MM.1S (cell line): ENCODE results near the gene OR5AN1.

ENCODE experiments used
- DNase-seq: peaks from one replicate; pipeline ENCODE4 v3.0.0-alpha.2; 2015
- H2AFZ ChIP-seq: fragments of 300-600 bp; sonication (generic); 2 replicates; pipeline ENCODE4 v1.6.0; 2016; ENCODE audit warnings: antibody characterized with exemption, low read length
- H3F3A ChIP-seq: fragments of 300-600 bp; sonication (generic); 2 replicates; pipeline ENCODE4 v1.6.1; 2016; ENCODE audit warnings: mild to moderate bottlenecking, antibody characterized with exemption, low read length, moderate library complexity, mixed read lengths; ENCODE audit not compliant: insufficient read depth
- H3K27ac ChIP-seq: fragments of 300-600 bp; sonication (generic); 2 replicates; pipeline ENCODE4 v1.5.1; 2016; ENCODE audit warnings: mild to moderate bottlenecking, low read length
- H3K27me3 ChIP-seq: fragments of 300-600 bp; sonication (generic); replicated peaks from 2 replicates; pipeline ENCODE4 v1.6.0; 2016; ENCODE audit warnings: low read length; ENCODE audit not compliant: insufficient read depth
- H3K36me3 ChIP-seq: fragments of 300-600 bp; sonication (generic); replicated peaks from 2 replicates; pipeline ENCODE4 v1.6.1; 2016; ENCODE audit warnings: mild to moderate bottlenecking, low read length, mixed read lengths; ENCODE audit not compliant: insufficient read depth
- H3K4me1 ChIP-seq: fragments of 300-600 bp; sonication (generic); 2 replicates; pipeline ENCODE4 v1.6.1; 2016; ENCODE audit warnings: low read length, mixed read lengths
- H3K4me2 ChIP-seq: fragments of 300-600 bp; sonication (generic); 2 replicates; pipeline ENCODE4 v1.6.0; 2016; ENCODE audit warnings: low read depth, low read length
- H3K4me3 ChIP-seq: fragments of 300-600 bp; sonication (generic); 2 replicates; pipeline ENCODE4 v1.5.1; 2016; ENCODE audit warnings: low read length, mixed read lengths
- H3K79me2 ChIP-seq: fragments of 300-600 bp; sonication (generic); 2 replicates; pipeline ENCODE4 v1.6.1; 2016; ENCODE audit warnings: mixed run types, low read length, mixed read lengths
- H3K9ac ChIP-seq: fragments of 300-600 bp; sonication (generic); 2 replicates; pipeline ENCODE4 v1.6.1; 2016; ENCODE audit warnings: low read length, mixed read lengths
- H3K9me2 ChIP-seq: fragments of 300-600 bp; sonication (generic); replicated peaks from 2 replicates; pipeline ENCODE4 v1.6.1; 2016; ENCODE audit warnings: mild to moderate bottlenecking, low read length, mixed read lengths; ENCODE audit not compliant: insufficient read depth
- H3K9me3 ChIP-seq: fragments of 300-600 bp; sonication (generic); replicated peaks from 2 replicates; pipeline ENCODE4 v1.6.1; 2016; ENCODE audit warnings: mild to moderate bottlenecking, low read length, mixed read lengths; ENCODE audit not compliant: insufficient read depth
- H4K20me1 ChIP-seq: fragments of 300-600 bp; sonication (generic); 2 replicates; pipeline ENCODE4 v1.6.1; 2016; ENCODE audit warnings: mild to moderate bottlenecking, low read length, moderate library complexity, mixed read lengths; ENCODE audit not compliant: insufficient read depth
- CTCF ChIP-seq: fragments of 300-600 bp; sonication (generic); IDR thresholded peaks from 2 replicates; pipeline ENCODE4 v1.5.1; 2016; ENCODE audit warnings: antibody characterized with exemption, low read length, mixed read lengths
- EZH2 ChIP-seq: fragments of 300-600 bp; sonication (generic); optimal IDR thresholded peaks from 2 replicates; pipeline ENCODE3; 2017; ENCODE audit warnings: low read depth, mild to moderate bottlenecking, antibody characterized with exemption, low read length, mixed read lengths
- EZH2phosphoT487 ChIP-seq: fragments of 300-600 bp; sonication (generic); IDR thresholded peaks from 2 replicates; pipeline ENCODE4 v1.6.1; 2018; ENCODE audit warnings: antibody characterized with exemption, low read length

OR5AN1 gene

DNA sequence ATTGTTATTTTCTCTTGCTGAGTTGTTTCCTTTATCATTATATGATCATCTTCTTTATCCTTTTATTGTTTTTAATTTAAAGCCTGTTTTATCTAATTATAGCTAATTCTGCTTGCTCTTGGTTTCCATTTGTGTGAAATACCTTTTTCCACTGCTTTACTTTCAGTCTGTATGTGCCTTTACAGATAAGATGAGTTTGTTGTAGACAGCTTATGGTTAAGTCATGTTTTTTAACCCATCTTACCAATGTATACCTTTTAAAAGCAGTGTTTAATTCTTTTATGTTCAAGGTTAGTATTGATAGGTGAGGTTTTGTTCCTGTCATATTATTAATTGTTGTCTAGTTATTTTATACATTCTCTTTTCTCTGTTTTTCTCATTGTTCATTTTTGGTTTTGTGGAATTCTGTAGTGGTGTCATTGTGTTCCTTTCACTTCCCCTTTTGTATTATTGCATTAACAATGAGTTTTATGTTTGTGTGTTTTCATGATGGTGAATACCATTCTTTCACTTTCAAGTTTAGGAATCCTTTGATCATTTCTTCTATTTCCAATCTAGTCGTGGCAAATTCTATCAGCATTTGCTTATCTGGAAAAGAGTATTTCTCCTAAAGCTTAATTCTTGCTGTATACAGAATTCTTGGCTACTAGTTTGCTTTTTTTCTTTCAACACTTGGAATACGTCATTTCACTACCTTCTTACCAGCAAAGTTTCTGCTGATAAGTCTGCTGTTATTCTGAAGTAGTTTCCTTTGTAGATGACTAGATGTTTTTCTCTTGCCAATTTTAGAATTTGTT lies 21.8 kb downstream of the OR5AN1 start:
- Histone ChIP-seq H3K9ac (peak overlapping the region; percentile 16; the same call in 1 of the 2 replicates), H3K4me1 (peaks cover 18% of the 10 kb centered on the region), H3K27me3 (no peaks in the 10 kb centered on the region), H3K9me2 (no peaks in the 10 kb centered on the region), H4K20me1 (no peaks in the 10 kb centered on the region), H3K27ac (peak overlapping the region; percentile 72), H3K9me3 (no peaks in the 10 kb centered on the region), H2AFZ (no peak overlapping the region; the same call in 1 of the 2 replicates), H3K36me3 (no peaks in the 10 kb centered on the region), H3K4me3 (peak overlapping the region; percentile 45), H3K79me2 (no peaks in the 10 kb centered on the region), H3F3A (peaks cover 16% of the 10 kb centered on the region), H3K4me2 (peak overlapping the region; percentile 36)
- no peak for TF ChIP-seq EZH2phosphoT487
- TF ChIP-seq CTCF: no peak
- no peak for TF ChIP-seq EZH2
- peak; percentile 64 for DNase-seq

DNA sequence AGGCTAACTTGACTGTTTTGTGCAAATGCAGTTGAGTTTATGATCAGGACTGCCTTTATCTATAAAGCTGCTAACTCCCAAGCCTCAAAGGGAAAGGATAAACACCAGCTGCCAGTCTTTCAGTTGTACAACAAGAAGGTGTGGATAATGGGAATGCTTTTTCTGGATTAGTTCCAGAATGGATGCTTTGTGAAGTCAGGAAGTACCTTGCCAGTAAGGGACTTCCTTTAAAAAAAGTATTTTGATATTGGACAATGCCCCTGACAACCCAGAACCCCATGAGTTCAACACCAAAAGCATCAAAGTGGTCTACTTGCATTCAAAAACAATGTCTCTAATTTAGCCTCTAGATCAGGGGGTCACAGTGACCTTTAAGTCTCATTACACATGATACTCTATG lies 35.5 kb downstream of the OR5AN1 start:
- no peaks in the 10 kb centered on the region for H3K27me3 ChIP-seq
- H3K9me3 ChIP-seq: no peaks in the 10 kb centered on the region
- H3F3A ChIP-seq: no peaks in the 10 kb centered on the region
- no peak overlapping the region for H3K9ac ChIP-seq
- H3K4me3 ChIP-seq: no peak overlapping the region
- no peak for DNase-seq
- H2AFZ ChIP-seq: no peak overlapping the region
- H3K27ac ChIP-seq: no peak overlapping the region
- H3K4me1 ChIP-seq: no peaks in the 10 kb centered on the region
- TF ChIP-seq CTCF: no peak
- no peak for TF ChIP-seq EZH2phosphoT487
- no peak for TF ChIP-seq EZH2
- no peaks in the 10 kb centered on the region for H4K20me1 ChIP-seq
- H3K79me2 ChIP-seq: no peaks in the 10 kb centered on the region
- no peaks in the 10 kb centered on the region for H3K9me2 ChIP-seq
- no peak overlapping the region for H3K4me2 ChIP-seq
- no peaks in the 10 kb centered on the region for H3K36me3 ChIP-seq

GRCh38 chr11:59400461-59401261 lies 42.0 kb downstream of the OR5AN1 start:
- no peak overlapping the region for H3K4me2 ChIP-seq
- H4K20me1 ChIP-seq: no peaks in the 10 kb centered on the region
- H3K4me3 ChIP-seq: no peak overlapping the region
- no peaks in the 10 kb centered on the region for H3K79me2 ChIP-seq
- H3K9ac ChIP-seq: no peak overlapping the region
- no peak for DNase-seq
- H3K27me3 ChIP-seq: no peaks in the 10 kb centered on the region
- H3K9me2 ChIP-seq: no peaks in the 10 kb centered on the region
- no peaks in the 10 kb centered on the region for H3F3A ChIP-seq
- no peaks in the 10 kb centered on the region for H3K9me3 ChIP-seq
- no peak overlapping the region for H3K27ac ChIP-seq
- H3K4me1 ChIP-seq: no peaks in the 10 kb centered on the region
- no peak overlapping the region for H2AFZ ChIP-seq
- TF ChIP-seq EZH2: no peak
- TF ChIP-seq EZH2phosphoT487: no peak
- TF ChIP-seq CTCF: no peak
- H3K36me3 ChIP-seq: no peaks in the 10 kb centered on the region
